DOHH2 (cell line): ENCODE measurements around the gene TBR1.

ENCODE experiments used
- CTCF ChIP-seq: fragments of 200-600 bp; sonication (generic); IDR thresholded peaks from one replicate; pipeline ENCODE4 v1.5.1; 2014; ENCODE audit warnings: antibody characterized with exemption, mild to moderate bottlenecking, low read depth, low read length; ENCODE audit not compliant: poor library complexity, severe bottlenecking
- EZH2phosphoT487 ChIP-seq: fragments of 200-600 bp; sonication (generic); IDR thresholded peaks from 2 replicates; pipeline ENCODE4 v1.6.1; 2017; ENCODE audit warnings: borderline replicate concordance, mild to moderate bottlenecking, antibody characterized with exemption, low read length, moderate library complexity, mixed read lengths

- no peak for TF ChIP-seq EZH2phosphoT487
- no peak for TF ChIP-seq CTCF
These were observed 22.5 kb downstream of the TBR1 start for GRCh38 chr2:161438598-161438997.
